IMR-90 (cell line): Measurements from ENCODE around the gene MBTD1. TPM values are rescaled to one million over a fixed set of nuclear protein-coding genes. Genes with fewer than 3 reads are reported as not detected.

Experiments
- ATAC-seq: fragments of 200-7000 bp; cut with Tn5 transposase; 2 replicates; pipeline ENCODE4 v1.9.1; 2020; ENCODE audit warnings: low read depth, mild to moderate bottlenecking, moderate library complexity
- BruUV-seq: library from RNA; stranded (reverse); fragments of 400-500 nt; replicated peaks from 2 replicates; lab custom pipeline; 2021; lab: Mats Ljungman, UMichigan
- CTCF ChIA-PET: fragments of 300-600 bp; formaldehyde crosslinking; extraction: SDS; loops from one replicate; lab custom pipeline; 2021; ENCODE audit warnings: antibody characterized with exemption; lab: Yijun Ruan, JAX
- POLR2A ChIA-PET: fragments of 300-600 bp; sonication (Branson Sonifier 250); formaldehyde crosslinking; loops from one replicate; lab custom pipeline; 2022; ENCODE audit warnings: antibody characterized with exemption; ENCODE audit not compliant: unreplicated experiment; lab: Charles Lee
- DNase-seq: peaks from one replicate; pipeline ENCODE4 v3.0.0; 2013
- H2AFZ ChIP-seq: replicated peaks from 2 replicates; pipeline ENCODE3; 2013; ENCODE audit warnings: low read length, mild to moderate bottlenecking; ENCODE audit not compliant: poor library complexity
- H2AK5ac ChIP-seq: 2 replicates; pipeline ENCODE4 v1.6.1; 2013; ENCODE audit warnings: low read depth, low read length, inconsistent platforms
- H2AK9ac ChIP-seq: replicated peaks from 2 replicates; pipeline ENCODE3; 2013; ENCODE audit warnings: mild to moderate bottlenecking, low read depth, low read length, moderate library complexity; ENCODE audit not compliant: poor library complexity
- H2BK120ac ChIP-seq: 2 replicates; pipeline ENCODE4 v1.6.1; 2013; ENCODE audit warnings: low read depth, low read length, inconsistent platforms
- H2BK15ac ChIP-seq: 3 replicates; pipeline ENCODE4 v1.6.1; 2013; ENCODE audit warnings: low read depth, low read length, inconsistent platforms
- H2BK20ac ChIP-seq: 2 replicates; pipeline ENCODE4 v1.6.1; 2013; ENCODE audit warnings: low read depth, mild to moderate bottlenecking, inconsistent platforms, low read length, moderate library complexity
- H2BK5ac ChIP-seq: 2 replicates; pipeline ENCODE4 v1.6.1; 2013; ENCODE audit warnings: mild to moderate bottlenecking, low read depth, low read length, inconsistent platforms; ENCODE audit not compliant: poor library complexity, severe bottlenecking
- H3K14ac ChIP-seq: replicated peaks from 2 replicates; pipeline ENCODE4 v1.6.1; 2013; ENCODE audit warnings: low read depth, low read length, inconsistent platforms
- H3K18ac ChIP-seq: 2 replicates; pipeline ENCODE4 v1.6.1; 2013; ENCODE audit warnings: low read depth, low read length, control low read depth
- H3K23ac ChIP-seq: 2 replicates; pipeline ENCODE4 v1.6.1; 2013; ENCODE audit warnings: low read depth, low read length, inconsistent platforms
- H3K27ac ChIP-seq: 2 replicates; pipeline ENCODE4 v1.5.1; 2013; ENCODE audit warnings: mild to moderate bottlenecking, control low read depth, low read length; ENCODE audit not compliant: insufficient read depth
- H3K27me3 ChIP-seq: 2 replicates; pipeline ENCODE4 v1.6.1; 2013; ENCODE audit warnings: low read length; ENCODE audit not compliant: control insufficient read depth, insufficient read depth
- H3K36me3 ChIP-seq: 2 replicates; pipeline ENCODE4 v1.6.1; 2013; ENCODE audit warnings: low read length, mixed read lengths; ENCODE audit not compliant: control insufficient read depth, insufficient read depth
- H3K4ac ChIP-seq: 2 replicates; pipeline ENCODE4 v1.6.1; 2013; ENCODE audit warnings: low read depth, low read length, inconsistent platforms
- H3K4me1 ChIP-seq: 2 replicates; pipeline ENCODE4 v1.6.1; 2013; ENCODE audit warnings: low read length, mixed read lengths; ENCODE audit not compliant: control insufficient read depth, insufficient read depth
- H3K4me2 ChIP-seq: 2 replicates; pipeline ENCODE4 v1.6.1; 2013; ENCODE audit warnings: low read depth, mild to moderate bottlenecking, control low read depth, low read length, moderate library complexity
- H3K4me3 ChIP-seq: 2 replicates; pipeline ENCODE4 v1.5.1; 2013; ENCODE audit warnings: low read depth, mild to moderate bottlenecking, control low read depth, low read length, moderate library complexity; ENCODE audit not compliant: insufficient read depth
- H3K56ac ChIP-seq: 2 replicates; pipeline ENCODE4 v1.6.1; 2013; ENCODE audit warnings: low read length, inconsistent platforms; ENCODE audit not compliant: insufficient read depth; ENCODE audit errors: extremely low read depth
- H3K79me1 ChIP-seq, 2 experiments: 2 replicates each; pipeline ENCODE4 v1.6.1; 2013; ENCODE audit warnings: low read length in 2 of 2, inconsistent platforms in 1 of 2, low read depth in 1 of 2
- H3K9ac ChIP-seq: 2 replicates; pipeline ENCODE4 v1.6.1; 2013; ENCODE audit warnings: low read depth, low read length, control low read depth
- H3K9me1 ChIP-seq: 2 replicates; pipeline ENCODE4 v1.6.1; 2013; ENCODE audit warnings: low read length, inconsistent platforms; ENCODE audit not compliant: insufficient read depth
- H3K9me3 ChIP-seq: 2 replicates; pipeline ENCODE4 v1.6.1; 2013; ENCODE audit warnings: low read length; ENCODE audit not compliant: control insufficient read depth, insufficient read depth
- H4K20me1 ChIP-seq: 2 replicates; pipeline ENCODE4 v1.6.1; 2013; ENCODE audit warnings: low read length, inconsistent platforms; ENCODE audit not compliant: insufficient read depth
- H4K5ac ChIP-seq: 2 replicates; pipeline ENCODE4 v1.6.1; 2013; ENCODE audit warnings: mild to moderate bottlenecking, low read depth, low read length, control low read depth
- H4K8ac ChIP-seq, 2 experiments: 2 replicates each; pipeline ENCODE4 v1.6.1; 2013; ENCODE audit warnings: low read depth in 2 of 2, low read length in 2 of 2, control low read depth in 1 of 2, inconsistent platforms in 1 of 2
- H4K91ac ChIP-seq: 2 replicates; pipeline ENCODE4 v1.6.1; 2013; ENCODE audit warnings: low read depth, low read length, inconsistent platforms; ENCODE audit not compliant: insufficient read depth
- BHLHE40 ChIP-seq: fragments of 150-350 bp; IDR thresholded peaks from 2 replicates; pipeline ENCODE4 v1.6.1; 2016; ENCODE audit warnings: mild to moderate bottlenecking, low read depth, low read length
- CEBPB ChIP-seq: IDR thresholded peaks from 2 replicates; pipeline ENCODE4 v1.6.1; 2012; ENCODE audit warnings: low read depth, low read length, improper control_type of control experiment
- FOS ChIP-seq: fragments of 150-350 bp; IDR thresholded peaks from 2 replicates; pipeline ENCODE4 v1.6.1; 2016; ENCODE audit warnings: low read depth, low read length
- MAFK ChIP-seq: IDR thresholded peaks from 2 replicates; pipeline ENCODE4 v1.6.1; 2012; ENCODE audit warnings: low read depth, low read length, improper control_type of control experiment
- MAZ ChIP-seq: IDR thresholded peaks from 2 replicates; pipeline ENCODE4 v1.6.1; 2012; ENCODE audit warnings: low read depth, mild to moderate bottlenecking, low read length, improper control_type of control experiment, moderate library complexity, borderline replicate concordance
- MXI1 ChIP-seq: IDR thresholded peaks from 2 replicates; pipeline ENCODE4 v1.6.1; 2012; ENCODE audit warnings: low read depth, mild to moderate bottlenecking, low read length, moderate library complexity, borderline replicate concordance
- NFE2L2 ChIP-seq: fragments of 150-350 bp; IDR thresholded peaks from 2 replicates; pipeline ENCODE4 v1.6.1; 2016; ENCODE audit warnings: low read depth, mild to moderate bottlenecking, low read length
- POLR2A ChIP-seq: IDR thresholded peaks from 2 replicates; pipeline ENCODE4 v1.6.1; 2012; ENCODE audit warnings: mild to moderate bottlenecking, low read depth, low read length
- RCOR1 ChIP-seq: IDR thresholded peaks from 2 replicates; pipeline ENCODE4 v1.6.1; 2012; ENCODE audit warnings: mild to moderate bottlenecking, low read length, improper control_type of control experiment; ENCODE audit not compliant: insufficient replicate concordance
- RFX5 ChIP-seq: IDR thresholded peaks from 2 replicates; pipeline ENCODE4 v1.8.0; 2012; ENCODE audit warnings: low read depth, mild to moderate bottlenecking, low read length, moderate library complexity
- SMC3 ChIP-seq: fragments of 150-350 bp; IDR thresholded peaks from 2 replicates; pipeline ENCODE4 v1.6.1; 2016; ENCODE audit warnings: low read depth, mild to moderate bottlenecking, antibody characterized with exemption, low read length, moderate library complexity
- WGBS, 2 experiments: methylation state at CpG; one replicate each; pipeline versions ENCODE4 v1.1.5 to v1.1.7; 2013; ENCODE audit warnings: missing lambda C conversion rate in 2 of 2; ENCODE audit not compliant: insufficient read length in 1 of 2; ENCODE audit errors: extremely low coverage in 2 of 2; 5-methylcytosine and 5-hydroxymethylcytosine counted together
- dilution Hi-C: fragments of 300-500 bp; cut with HindIII; formaldehyde crosslinking; loops from one replicate; pipeline ENCODE4 v1.14.3; 2018; ENCODE audit warnings: low sequenced_read_pairs; ENCODE audit not compliant: unreplicated experiment
- in situ Hi-C: fragments of 300-500 bp; cut with MboI; formaldehyde crosslinking; loops from 3 replicates; pipeline ENCODE4 v1.14.3; 2019; ENCODE audit warnings: low sequenced_read_pairs, inconsistent platforms, mixed read lengths
- intact Hi-C: fragments of 100-400 bp; cut with micrococcal nuclease; formaldehyde crosslinking; loops from 2 replicates; pipeline ENCODE4 v1.10.0; 2022
- polyA plus RNA-seq, 3 experiments: library from polyadenylated mRNA; depleted of rRNA; stranded (reverse); fragments of >200 nt; gene quantifications; 2 replicates each; pipeline ENCODE4 v1.2.3, GENCODE V29; 2012; ENCODE audit warnings: low replicate concordance in 1 of 3
- total RNA-seq: library from RNA; depleted of rRNA; stranded (reverse); fragments of >200 nt; gene quantifications from 2 replicates; pipeline ENCODE4 v1.2.3, GENCODE V29; 2012
- TF ChIP-seq, protein P1 (sequence below): conservative IDR thresholded peaks from 2 replicates; pipeline ENCODE4 v1.5.1; 2012; ENCODE audit warnings: mild to moderate bottlenecking, low read depth, low read length, improper control_type of control experiment
- TF ChIP-seq, protein P2 (sequence below): fragments of 150-350 bp; IDR thresholded peaks from 2 replicates; pipeline ENCODE4 v1.6.1; 2016; ENCODE audit warnings: low read depth, mild to moderate bottlenecking, low read length, moderate library complexity, borderline replicate concordance
- TF ChIP-seq, protein P3 (sequence below): fragments of 150-350 bp; IDR thresholded peaks from 2 replicates; pipeline ENCODE4 v1.6.1; 2017; ENCODE audit warnings: mild to moderate bottlenecking, antibody characterized with exemption, low read length, low read depth

The MBTD1 gene
- total and polyA plus RNA-seq, 2 of the 4 experiments (the other 2 are of a cell fraction), result 3.2 to 5.6 TPM

DNA sequence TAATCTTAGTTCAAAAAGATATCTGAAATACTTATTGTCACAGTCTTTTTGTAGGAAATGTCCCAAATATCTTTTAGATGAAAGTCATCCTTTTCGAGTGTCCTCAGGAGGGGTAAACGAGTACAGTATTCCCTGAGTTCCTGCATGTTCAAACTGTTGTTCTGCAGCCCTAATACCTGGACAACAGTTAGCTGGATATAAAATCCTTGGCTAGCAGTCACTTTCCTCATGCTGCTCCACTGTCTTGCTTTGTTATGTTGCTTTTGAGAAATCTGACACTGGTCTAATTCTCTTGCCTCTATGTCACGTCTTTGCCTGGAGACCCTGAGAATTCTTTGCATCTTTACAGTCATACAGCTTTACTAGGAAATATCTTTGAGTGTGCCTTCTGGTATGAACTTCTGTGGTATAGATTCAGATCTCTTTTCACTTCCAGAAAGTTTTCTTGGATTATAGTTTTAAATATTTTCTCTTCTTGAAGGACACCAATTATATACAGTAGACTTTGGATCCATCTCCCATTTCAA is 9.5 kb downstream of the MBTD1 start:
- H4K91ac ChIP-seq, result no peak overlapping the region
- no peak overlapping the region for H3K14ac ChIP-seq
- H3K9me3 ChIP-seq, result no peaks in the 10 kb centered on the region
- POLR2A ChIA-PET, result no interaction called here
- H2BK5ac ChIP-seq, result peak overlapping the region; percentile 20
- no peak overlapping the region for H2BK20ac ChIP-seq
- no peak overlapping the region for H4K5ac ChIP-seq
- ATAC-seq, result no peak
- H2AFZ ChIP-seq, result no peak overlapping the region
- no peaks in the 10 kb centered on the region; the same call in 1 of the 2 replicates for H4K20me1 ChIP-seq
- TF ChIP-seq, protein P1, sequence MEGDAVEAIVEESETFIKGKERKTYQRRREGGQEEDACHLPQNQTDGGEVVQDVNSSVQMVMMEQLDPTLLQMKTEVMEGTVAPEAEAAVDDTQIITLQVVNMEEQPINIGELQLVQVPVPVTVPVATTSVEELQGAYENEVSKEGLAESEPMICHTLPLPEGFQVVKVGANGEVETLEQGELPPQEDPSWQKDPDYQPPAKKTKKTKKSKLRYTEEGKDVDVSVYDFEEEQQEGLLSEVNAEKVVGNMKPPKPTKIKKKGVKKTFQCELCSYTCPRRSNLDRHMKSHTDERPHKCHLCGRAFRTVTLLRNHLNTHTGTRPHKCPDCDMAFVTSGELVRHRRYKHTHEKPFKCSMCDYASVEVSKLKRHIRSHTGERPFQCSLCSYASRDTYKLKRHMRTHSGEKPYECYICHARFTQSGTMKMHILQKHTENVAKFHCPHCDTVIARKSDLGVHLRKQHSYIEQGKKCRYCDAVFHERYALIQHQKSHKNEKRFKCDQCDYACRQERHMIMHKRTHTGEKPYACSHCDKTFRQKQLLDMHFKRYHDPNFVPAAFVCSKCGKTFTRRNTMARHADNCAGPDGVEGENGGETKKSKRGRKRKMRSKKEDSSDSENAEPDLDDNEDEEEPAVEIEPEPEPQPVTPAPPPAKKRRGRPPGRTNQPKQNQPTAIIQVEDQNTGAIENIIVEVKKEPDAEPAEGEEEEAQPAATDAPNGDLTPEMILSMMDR, result no peak
- TF ChIP-seq, protein P2, sequence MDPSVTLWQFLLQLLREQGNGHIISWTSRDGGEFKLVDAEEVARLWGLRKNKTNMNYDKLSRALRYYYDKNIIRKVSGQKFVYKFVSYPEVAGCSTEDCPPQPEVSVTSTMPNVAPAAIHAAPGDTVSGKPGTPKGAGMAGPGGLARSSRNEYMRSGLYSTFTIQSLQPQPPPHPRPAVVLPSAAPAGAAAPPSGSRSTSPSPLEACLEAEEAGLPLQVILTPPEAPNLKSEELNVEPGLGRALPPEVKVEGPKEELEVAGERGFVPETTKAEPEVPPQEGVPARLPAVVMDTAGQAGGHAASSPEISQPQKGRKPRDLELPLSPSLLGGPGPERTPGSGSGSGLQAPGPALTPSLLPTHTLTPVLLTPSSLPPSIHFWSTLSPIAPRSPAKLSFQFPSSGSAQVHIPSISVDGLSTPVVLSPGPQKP, result no peak
- no peak for TF ChIP-seq MAFK
- no peak for TF ChIP-seq MAZ
- no peak for TF ChIP-seq FOS
- TF ChIP-seq BHLHE40, result no peak
- TF ChIP-seq, protein P3, sequence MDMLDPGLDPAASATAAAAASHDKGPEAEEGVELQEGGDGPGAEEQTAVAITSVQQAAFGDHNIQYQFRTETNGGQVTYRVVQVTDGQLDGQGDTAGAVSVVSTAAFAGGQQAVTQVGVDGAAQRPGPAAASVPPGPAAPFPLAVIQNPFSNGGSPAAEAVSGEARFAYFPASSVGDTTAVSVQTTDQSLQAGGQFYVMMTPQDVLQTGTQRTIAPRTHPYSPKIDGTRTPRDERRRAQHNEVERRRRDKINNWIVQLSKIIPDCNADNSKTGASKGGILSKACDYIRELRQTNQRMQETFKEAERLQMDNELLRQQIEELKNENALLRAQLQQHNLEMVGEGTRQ, result no peak
- no peak for TF ChIP-seq MXI1
- TF ChIP-seq SMC3, result no peak
- TF ChIP-seq CEBPB, result no peak
- TF ChIP-seq NFE2L2, result no peak
- TF ChIP-seq RCOR1, result no peak
- TF ChIP-seq POLR2A, result no peak
- no peak for TF ChIP-seq RFX5
- no peaks in the 10 kb centered on the region for H3K27me3 ChIP-seq
- H3K4me2 ChIP-seq, result no peak overlapping the region
- no peak overlapping the region for H3K56ac ChIP-seq
- in situ Hi-C loops, result no loop called here
- H3K23ac ChIP-seq, result no peak overlapping the region
- H3K79me1 ChIP-seq, result peaks cover 19 to 20% of the 10 kb centered on the region in 2 experiments
- H4K8ac ChIP-seq, result no peak overlapping the region
- H3K27ac ChIP-seq, result no peak overlapping the region
- no peak overlapping the region for H2AK9ac ChIP-seq
- CTCF ChIA-PET, result no interaction called here
- intact Hi-C loops, result no loop called here
- no peak overlapping the region for H2AK5ac ChIP-seq
- H3K4ac ChIP-seq, result no peak overlapping the region
- H3K9me1 ChIP-seq, result no peaks in the 10 kb centered on the region
- dilution Hi-C loops, result no loop called here
- no peak overlapping the region for H3K4me3 ChIP-seq
- peak overlapping the region; percentile 8; the same call in 1 of the 2 replicates for H2BK120ac ChIP-seq
- H3K9ac ChIP-seq, result no peak overlapping the region
- no TSS peak for BruUV-seq
- no peak overlapping the region for H2BK15ac ChIP-seq
- DNase-seq, result no peak
- H3K18ac ChIP-seq, result no peak overlapping the region
- WGBS, 2 experiments, result no CpG with 5 or more reads among the region's 3 CpGs
- peaks cover 9% of the 10 kb centered on the region for H3K36me3 ChIP-seq
- H3K4me1 ChIP-seq, result no peaks in the 10 kb centered on the region
